Measurements from ENCODE around the gene TAMM41.
A peak's percentile ranks its signal among the peaks of the same experiment; 100 is the strongest.

TAMM41 gene

GRCh38 chr3:11829416-11829815, 17.3 kb downstream of the TAMM41 start:
- Mint-ChIP-seq H3K4me3 (no peak overlapping the region), H3K36me3 (ENCODE audit: low read depth) (peaks cover 80% of the 10 kb centered on the region), H3K27ac (no peak overlapping the region), H3K9me3 (no peaks in the 10 kb centered on the region), H3K27me3 (no peaks in the 10 kb centered on the region), H3K4me1 (ENCODE audit: low read depth) (no peaks in the 10 kb centered on the region)

- H3K4me3 Mint-ChIP-seq: no peak overlapping the region
- H3K36me3 Mint-ChIP-seq (ENCODE audit: low read depth): peaks cover 70% of the 10 kb centered on the region
- H3K4me1 Mint-ChIP-seq (ENCODE audit: low read depth): peaks cover 9% of the 10 kb centered on the region
- H3K27ac Mint-ChIP-seq: no peak overlapping the region
- no peaks in the 10 kb centered on the region for H3K27me3 Mint-ChIP-seq
- H3K9me3 Mint-ChIP-seq: no peaks in the 10 kb centered on the region
Observed at GRCh38 chr3:11826628-11827265, 19.9 kb downstream of the TAMM41 start.

- H3K27ac Mint-ChIP-seq: no peak overlapping the region
- no peaks in the 10 kb centered on the region for H3K27me3 Mint-ChIP-seq
- H3K36me3 Mint-ChIP-seq (ENCODE audit: low read depth): peaks cover 67% of the 10 kb centered on the region
- H3K9me3 Mint-ChIP-seq: no peaks in the 10 kb centered on the region
- no peak overlapping the region for H3K4me3 Mint-ChIP-seq
- peaks cover 24% of the 10 kb centered on the region for H3K4me1 Mint-ChIP-seq (ENCODE audit: low read depth)
Observed at GRCh38 chr3:11825301-11825700, 21.4 kb downstream of the TAMM41 start.

GRCh38 chr3:11820531-11821041, 26.1 kb downstream of the TAMM41 start:
- no peak overlapping the region for H3K4me3 Mint-ChIP-seq
- no peaks in the 10 kb centered on the region for H3K27me3 Mint-ChIP-seq
- no peaks in the 10 kb centered on the region for H3K9me3 Mint-ChIP-seq
- H3K27ac Mint-ChIP-seq: peak overlapping the region; percentile 17
- peaks cover 57% of the 10 kb centered on the region for H3K36me3 Mint-ChIP-seq (ENCODE audit: low read depth)
- peaks cover 29% of the 10 kb centered on the region for H3K4me1 Mint-ChIP-seq (ENCODE audit: low read depth)

GRCh38 chr3:11819146-11819689, 27.5 kb downstream of the TAMM41 start:
- no peak overlapping the region for H3K27ac Mint-ChIP-seq
- peaks cover 29% of the 10 kb centered on the region for H3K4me1 Mint-ChIP-seq (ENCODE audit: low read depth)
- no peaks in the 10 kb centered on the region for H3K9me3 Mint-ChIP-seq
- no peak overlapping the region for H3K4me3 Mint-ChIP-seq
- no peaks in the 10 kb centered on the region for H3K27me3 Mint-ChIP-seq
- H3K36me3 Mint-ChIP-seq (ENCODE audit: low read depth): peaks cover 58% of the 10 kb centered on the region

GRCh38 chr3:11818033-11818432, 28.7 kb downstream of the TAMM41 start:
- no peaks in the 10 kb centered on the region for H3K27me3 Mint-ChIP-seq
- peaks cover 29% of the 10 kb centered on the region for H3K4me1 Mint-ChIP-seq (ENCODE audit: low read depth)
- H3K36me3 Mint-ChIP-seq (ENCODE audit: low read depth): peaks cover 61% of the 10 kb centered on the region
- no peak overlapping the region for H3K4me3 Mint-ChIP-seq
- H3K27ac Mint-ChIP-seq: no peak overlapping the region
- no peaks in the 10 kb centered on the region for H3K9me3 Mint-ChIP-seq

GRCh38 chr3:11815111-11815510, 31.6 kb downstream of the TAMM41 start:
- Mint-ChIP-seq H3K4me1 (ENCODE audit: low read depth) (peaks cover 3% of the 10 kb centered on the region), H3K27ac (no peak overlapping the region), H3K4me3 (no peak overlapping the region), H3K9me3 (no peaks in the 10 kb centered on the region), H3K27me3 (no peaks in the 10 kb centered on the region), H3K36me3 (ENCODE audit: low read depth) (peaks cover 55% of the 10 kb centered on the region)

GRCh38 chr3:11814663-11815062, 32.0 kb downstream of the TAMM41 start:
- Mint-ChIP-seq H3K9me3 (no peaks in the 10 kb centered on the region), H3K4me1 (ENCODE audit: low read depth) (no peaks in the 10 kb centered on the region), H3K27me3 (no peaks in the 10 kb centered on the region), H3K27ac (peak overlapping the region; percentile 62), H3K4me3 (no peak overlapping the region), H3K36me3 (ENCODE audit: low read depth) (peaks cover 53% of the 10 kb centered on the region)

GRCh38 chr3:11810276-11810675, 36.4 kb downstream of the TAMM41 start:
- no peaks in the 10 kb centered on the region for H3K9me3 Mint-ChIP-seq
- H3K27me3 Mint-ChIP-seq: no peaks in the 10 kb centered on the region
- no peaks in the 10 kb centered on the region for H3K4me1 Mint-ChIP-seq (ENCODE audit: low read depth)
- no peak overlapping the region for H3K4me3 Mint-ChIP-seq
- no peak overlapping the region for H3K27ac Mint-ChIP-seq
- H3K36me3 Mint-ChIP-seq (ENCODE audit: low read depth): peaks cover 69% of the 10 kb centered on the region

GRCh38 chr3:11808231-11808630, 38.5 kb downstream of the TAMM41 start:
- no peak overlapping the region for H3K27ac Mint-ChIP-seq
- peaks cover 69% of the 10 kb centered on the region for H3K36me3 Mint-ChIP-seq (ENCODE audit: low read depth)
- H3K4me3 Mint-ChIP-seq: no peak overlapping the region
- no peaks in the 10 kb centered on the region for H3K27me3 Mint-ChIP-seq
- no peaks in the 10 kb centered on the region for H3K4me1 Mint-ChIP-seq (ENCODE audit: low read depth)
- no peaks in the 10 kb centered on the region for H3K9me3 Mint-ChIP-seq

- H3K27ac Mint-ChIP-seq: peak overlapping the region; percentile 14
Observed at GRCh38 chr3:11807686-11808085, 39.0 kb downstream of the TAMM41 start.

GRCh38 chr3:11805716-11806115, 41.0 kb downstream of the TAMM41 start:
- Mint-ChIP-seq H3K4me1 (ENCODE audit: low read depth) (no peaks in the 10 kb centered on the region), H3K4me3 (no peak overlapping the region), H3K9me3 (no peaks in the 10 kb centered on the region), H3K27me3 (no peaks in the 10 kb centered on the region), H3K36me3 (ENCODE audit: low read depth) (peaks cover 85% of the 10 kb centered on the region), H3K27ac (no peak overlapping the region)

More at GRCh38 chr3:11807686-11808085, 39.0 kb downstream of the TAMM41 start:
- H3K36me3 Mint-ChIP-seq (ENCODE audit: low read depth): peaks cover 73% of the 10 kb centered on the region
- H3K9me3 Mint-ChIP-seq: no peaks in the 10 kb centered on the region
- no peaks in the 10 kb centered on the region for H3K27me3 Mint-ChIP-seq
- no peak overlapping the region for H3K4me3 Mint-ChIP-seq
- no peaks in the 10 kb centered on the region for H3K4me1 Mint-ChIP-seq (ENCODE audit: low read depth)

- Mint-ChIP-seq H3K9me3 (no peaks in the 10 kb centered on the region), H3K4me1 (ENCODE audit: low read depth) (peaks cover 5% of the 10 kb centered on the region), H3K36me3 (ENCODE audit: low read depth) (peaks cover 92% of the 10 kb centered on the region), H3K27ac (no peak overlapping the region), H3K4me3 (no peak overlapping the region), H3K27me3 (no peaks in the 10 kb centered on the region)
Observed at GRCh38 chr3:11803977-11804892, 42.5 kb downstream of the TAMM41 start.

- Mint-ChIP-seq H3K27me3 (no peaks in the 10 kb centered on the region), H3K27ac (no peak overlapping the region), H3K4me1 (ENCODE audit: low read depth) (peaks cover 5% of the 10 kb centered on the region), H3K9me3 (no peaks in the 10 kb centered on the region), H3K36me3 (ENCODE audit: low read depth) (peaks cover 90% of the 10 kb centered on the region), H3K4me3 (no peak overlapping the region)
Observed at GRCh38 chr3:11799791-11800190, 46.9 kb downstream of the TAMM41 start.

GRCh38 chr3:11794927-11795326, 51.8 kb downstream of the TAMM41 start:
- Mint-ChIP-seq H3K27ac (no peak overlapping the region), H3K27me3 (no peaks in the 10 kb centered on the region), H3K9me3 (no peaks in the 10 kb centered on the region), H3K4me1 (ENCODE audit: low read depth) (peaks cover 4% of the 10 kb centered on the region), H3K4me3 (no peak overlapping the region), H3K36me3 (ENCODE audit: low read depth) (peaks cover 88% of the 10 kb centered on the region)
